Astrocyte (in vitro differentiated cells and primary cell): ENCODE measurements around the gene CXCL13.

Experiments
- CTCF ChIP-seq: IDR thresholded peaks from 2 replicates; pipeline ENCODE4 v1.5.1; 2011; ENCODE audit warnings: low read depth, mild to moderate bottlenecking, inconsistent platforms, low read length, moderate library complexity; ENCODE audit not compliant: insufficient read depth
- EZH2 ChIP-seq: IDR thresholded peaks from 2 replicates; pipeline ENCODE4 v1.6.1; 2012; ENCODE audit warnings: mild to moderate bottlenecking, low read length, inconsistent platforms; ENCODE audit not compliant: insufficient read depth

GRCh38 chr4:77650787-77651186 is 45.2 kb downstream of the CXCL13 start:
- TF ChIP-seq CTCF (no peak), EZH2 (no peak)
